D721Med (cell line): Measurements from ENCODE around the gene MCM5.

Experiments
- DNase-seq: peaks from one replicate; pipeline ENCODE4 v3.0.0; 2011; ENCODE audit warnings: low spot score; ENCODE audit not compliant: insufficient read length
- FAIRE-seq: peaks from 2 replicates; lab custom pipeline; 2011; peaks lifted over from hg19 to GRCh38; lab: Jason Lieb, UNC
- TF ChIP-seq, protein P1 (sequence below): IDR thresholded peaks from 2 replicates; pipeline ENCODE4 v1.5.1; 2012; ENCODE audit warnings: mild to moderate bottlenecking, control low read depth; ENCODE audit not compliant: insufficient read depth; ENCODE audit errors: missing control alignments

Gene MCM5

DNA sequence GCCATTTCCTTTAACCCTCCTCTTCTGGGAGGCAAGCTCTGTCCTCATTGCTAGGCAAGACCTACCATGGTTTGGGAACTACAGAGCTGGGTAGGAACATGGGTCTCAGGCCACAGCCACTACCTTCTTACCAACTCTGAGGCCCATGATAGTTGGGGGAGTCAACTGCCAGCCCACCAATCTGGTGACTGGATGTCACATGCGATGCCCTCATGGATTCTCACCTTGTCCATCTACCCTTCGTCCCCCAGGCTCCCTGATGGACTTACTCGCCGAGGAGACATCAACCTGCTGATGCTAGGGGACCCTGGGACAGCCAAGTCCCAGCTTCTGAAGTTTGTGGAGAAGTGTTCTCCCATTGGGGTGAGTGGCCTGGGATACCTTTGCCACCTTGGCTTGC, 13.7 kb downstream of the MCM5 start:
- DNase-seq (no peak), FAIRE-seq (no peak)
- TF ChIP-seq, protein P1, sequence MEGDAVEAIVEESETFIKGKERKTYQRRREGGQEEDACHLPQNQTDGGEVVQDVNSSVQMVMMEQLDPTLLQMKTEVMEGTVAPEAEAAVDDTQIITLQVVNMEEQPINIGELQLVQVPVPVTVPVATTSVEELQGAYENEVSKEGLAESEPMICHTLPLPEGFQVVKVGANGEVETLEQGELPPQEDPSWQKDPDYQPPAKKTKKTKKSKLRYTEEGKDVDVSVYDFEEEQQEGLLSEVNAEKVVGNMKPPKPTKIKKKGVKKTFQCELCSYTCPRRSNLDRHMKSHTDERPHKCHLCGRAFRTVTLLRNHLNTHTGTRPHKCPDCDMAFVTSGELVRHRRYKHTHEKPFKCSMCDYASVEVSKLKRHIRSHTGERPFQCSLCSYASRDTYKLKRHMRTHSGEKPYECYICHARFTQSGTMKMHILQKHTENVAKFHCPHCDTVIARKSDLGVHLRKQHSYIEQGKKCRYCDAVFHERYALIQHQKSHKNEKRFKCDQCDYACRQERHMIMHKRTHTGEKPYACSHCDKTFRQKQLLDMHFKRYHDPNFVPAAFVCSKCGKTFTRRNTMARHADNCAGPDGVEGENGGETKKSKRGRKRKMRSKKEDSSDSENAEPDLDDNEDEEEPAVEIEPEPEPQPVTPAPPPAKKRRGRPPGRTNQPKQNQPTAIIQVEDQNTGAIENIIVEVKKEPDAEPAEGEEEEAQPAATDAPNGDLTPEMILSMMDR = no peak

DNA sequence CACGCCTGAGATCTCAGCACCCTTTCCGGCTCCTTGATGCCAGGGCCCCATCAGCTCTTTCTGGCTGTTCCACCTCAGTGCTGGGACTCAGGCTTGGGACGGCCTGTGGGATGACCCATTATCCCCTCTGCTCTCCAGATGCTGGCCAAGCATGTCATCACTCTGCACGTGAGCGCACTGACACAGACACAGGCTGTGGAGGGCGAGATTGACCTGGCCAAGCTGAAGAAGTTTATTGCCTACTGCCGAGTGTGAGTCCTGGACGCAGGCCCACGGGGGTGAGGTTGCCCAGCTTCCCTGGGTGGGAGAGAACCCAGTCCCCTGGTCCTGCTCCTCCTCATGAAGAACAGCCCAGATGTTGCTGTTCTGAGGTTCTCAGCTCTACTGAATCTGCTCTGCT, 17.7 kb downstream of the MCM5 start:
- TF ChIP-seq, protein P1 = no peak
- FAIRE-seq = no peak

DNA sequence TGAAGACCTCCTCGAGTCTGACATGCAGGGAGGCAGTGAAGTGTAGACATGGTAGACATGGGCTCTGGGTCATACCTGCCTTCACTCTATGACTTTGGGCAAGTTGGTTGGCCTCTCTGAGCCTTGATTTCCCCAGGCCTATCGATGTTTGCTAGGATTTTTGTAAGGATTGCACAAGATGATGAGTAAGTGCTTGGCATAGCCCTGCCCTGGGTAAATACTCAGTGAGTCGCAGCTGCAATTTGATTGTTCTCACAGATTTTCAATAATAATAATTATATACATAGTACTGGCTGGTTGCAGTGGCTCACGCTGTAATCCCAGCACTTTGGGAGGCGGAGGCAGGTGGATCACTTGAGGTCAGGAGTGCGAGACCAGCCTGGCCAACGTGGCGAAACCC, 18.1 kb downstream of the MCM5 start:
- TF ChIP-seq, protein P1 = no peak
- DNase-seq (no peak), FAIRE-seq (no peak)

More for the DNA sequence above, 17.7 kb downstream of the MCM5 start:
- no peak for DNase-seq

DNA sequence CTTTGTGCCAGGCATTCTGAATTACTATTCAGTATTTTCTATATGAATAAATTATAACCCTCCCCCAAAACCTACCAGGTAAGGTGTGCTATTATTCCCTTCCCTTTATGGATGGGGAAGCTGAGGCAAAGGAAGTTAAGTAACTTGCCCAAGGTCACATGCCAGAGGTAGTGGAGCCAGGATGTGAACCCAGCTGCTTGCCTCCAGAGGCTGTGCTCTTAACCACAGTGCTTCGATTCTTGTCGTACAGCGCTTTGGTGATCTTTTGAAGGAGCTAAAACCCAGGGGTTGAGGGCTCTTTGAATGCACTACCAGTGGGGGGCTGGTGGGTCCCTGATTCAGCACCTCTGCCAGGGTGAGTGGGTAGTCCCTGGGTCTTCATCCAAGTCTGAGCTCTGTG, 18.8 kb downstream of the MCM5 start:
- DNase-seq = no peak
- FAIRE-seq = no peak

DNA sequence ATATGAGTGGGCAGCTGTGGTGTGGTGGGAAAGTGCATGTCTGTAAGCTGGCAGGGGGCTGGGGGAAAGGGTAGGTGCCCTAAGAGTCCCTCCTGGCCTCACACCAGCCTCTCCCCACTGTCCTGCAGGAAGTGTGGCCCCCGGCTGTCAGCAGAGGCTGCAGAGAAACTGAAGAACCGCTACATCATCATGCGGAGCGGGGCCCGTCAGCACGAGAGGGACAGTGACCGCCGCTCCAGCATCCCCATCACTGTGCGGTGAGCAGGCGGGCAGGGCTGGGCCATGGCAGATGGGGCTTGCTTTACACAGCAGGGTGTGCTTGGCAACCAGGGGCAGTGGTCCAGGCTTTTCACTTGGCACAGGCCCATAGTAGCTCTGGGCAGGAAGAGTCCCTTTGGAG, 19.8 kb downstream of the MCM5 start:
- TF ChIP-seq, protein P1 = no peak
- FAIRE-seq = no peak
- DNase-seq = no peak

More for the DNA sequence above, 18.8 kb downstream of the MCM5 start:
- TF ChIP-seq, protein P1 = no peak

DNA sequence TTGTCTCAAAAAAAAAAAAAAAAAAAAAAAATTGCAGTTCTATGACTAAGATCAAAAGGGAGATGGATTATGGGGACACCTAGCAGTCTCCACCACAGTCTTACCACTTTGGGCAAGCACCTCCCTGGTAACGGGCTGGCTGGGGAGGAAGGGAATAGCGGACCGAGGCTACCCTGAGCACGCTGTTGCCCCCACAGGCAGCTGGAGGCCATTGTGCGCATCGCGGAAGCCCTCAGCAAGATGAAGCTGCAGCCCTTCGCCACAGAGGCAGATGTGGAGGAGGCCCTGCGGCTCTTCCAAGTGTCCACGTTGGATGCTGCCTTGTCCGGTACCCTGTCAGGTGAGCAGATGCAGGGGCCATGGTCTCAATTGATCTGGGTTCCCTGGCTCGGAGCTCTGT, 21.2 kb downstream of the MCM5 start:
- TF ChIP-seq, protein P1 = no peak
- DNase-seq = no peak
- no peak for FAIRE-seq

DNA sequence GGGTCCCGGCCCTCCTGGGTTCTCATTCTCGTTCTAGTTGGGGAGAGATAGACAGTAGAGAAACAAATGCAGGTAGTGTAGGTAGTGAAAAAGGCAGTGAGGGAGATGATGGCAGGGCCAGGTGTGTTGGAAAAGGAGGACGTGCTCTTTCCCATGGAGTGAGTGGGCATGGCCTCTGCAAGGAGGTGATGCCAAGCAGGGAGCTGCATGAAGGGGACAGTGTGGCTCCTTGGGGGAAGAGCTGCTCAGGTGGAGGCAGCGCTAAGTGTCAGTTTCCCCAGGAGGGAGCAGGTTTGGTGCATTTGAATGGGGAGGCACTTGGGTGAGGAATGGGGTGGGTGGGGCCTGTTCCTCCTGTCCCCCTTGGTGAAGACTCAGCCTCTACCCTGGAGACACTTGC, 22.2 kb downstream of the MCM5 start:
- FAIRE-seq (no peak), DNase-seq (no peak)

More for the DNA sequence above, 22.2 kb downstream of the MCM5 start:
- TF ChIP-seq, protein P1 = no peak
